Measurements from ENCODE around the gene OR3A3. TPM values are rescaled to one million over a fixed set of nuclear protein-coding genes. Genes with fewer than 3 reads are reported as not detected.
"Not testable (repeated sequence)": the region's sequence is repeated elsewhere in the genome, so short reads cannot be mapped to it uniquely, and the experiment has no call there.

The OR3A3 gene
- total RNA-seq, 4 donors from 2014 or later: not detected

- ATAC-seq (ENCODE audit: low FRiP score): no peak
- TF ChIP-seq CTCF (IDR thresholded peaks at IDR 0.05): no peak
Measured at GRCh38 chr17:3440451-3440850, 29.3 kb downstream of the OR3A3 start.

GRCh38 chr17:3447625-3448024 is 36.5 kb downstream of the OR3A3 start:
- no peak for TF ChIP-seq CTCF (IDR thresholded peaks at IDR 0.05)
- ATAC-seq (ENCODE audit: low FRiP score): no peak

More at GRCh38 chr17:3440451-3440850, 29.3 kb downstream of the OR3A3 start:
- no peak for DNase-seq (ENCODE audit: low spot score)

GRCh38 chr17:3448059-3448665 is 37.0 kb downstream of the OR3A3 start:
- TF ChIP-seq CTCF (IDR thresholded peaks at IDR 0.05): no peak
- ATAC-seq (ENCODE audit: low FRiP score) (no peak), DNase-seq (ENCODE audit: low spot score) (no peak)

More at GRCh38 chr17:3447625-3448024, 36.5 kb downstream of the OR3A3 start:
- DNase-seq (ENCODE audit: low spot score): no peak

GRCh38 chr17:3466355-3466754 is 55.2 kb downstream of the OR3A3 start:
- not testable (repeated sequence) for ATAC-seq (ENCODE audit: low FRiP score); DNase-seq (ENCODE audit: low spot score)

- DNase-seq (ENCODE audit: low spot score) (no peak), ATAC-seq (ENCODE audit: low FRiP score) (no peak)
- TF ChIP-seq CTCF (IDR thresholded peaks at IDR 0.05): no peak
Measured at GRCh38 chr17:3469529-3469928, 58.4 kb downstream of the OR3A3 start.

- ATAC-seq (ENCODE audit: low FRiP score) (no peak), DNase-seq (ENCODE audit: low spot score) (no peak)
- TF ChIP-seq CTCF (IDR thresholded peaks at IDR 0.05): no peak
Measured at GRCh38 chr17:3471599-3471998, 60.4 kb downstream of the OR3A3 start, which contains the start of gene SPATA22. Gene SPATA22 (minus strand): TSS chr17:3471819. CDS start chr17:3469325, 2,494 bp downstream.

- ATAC-seq (ENCODE audit: low FRiP score): no peak
- DNase-seq (ENCODE audit: low spot score): no peak
- TF ChIP-seq CTCF (IDR thresholded peaks at IDR 0.05): no peak
Measured at GRCh38 chr17:3472137-3472536, 61.0 kb downstream of the OR3A3 start.

Small RNA genes within 50 kb of the gene (small RNA-seq; reads per million reads assigned to genes)
- not detected for gene OR1AC1P

Other genes with a start within 250 kb of the OR3A3 start
- gene OR1A2, start 213.9 kb upstream of the OR3A3 start, total RNA-seq: not detected
- gene OR1A1, start 203.7 kb upstream of the OR3A3 start, total RNA-seq: not detected
- gene OR3A1, start 113.0 kb upstream of the OR3A3 start, total RNA-seq: under 1 TPM in 1 of 4 donors, not detected in 3; 0.38 TPM
- gene OR3A2, start 25.1 kb upstream of the OR3A3 start, total RNA-seq: under 1 TPM in 1 of 4 donors, not detected in 3; 0.24 TPM
- gene OR1E1, start 13.0 kb upstream of the OR3A3 start, total RNA-seq: not detected
- not detected for gene OR1E2, start 22.5 kb downstream of the OR3A3 start, total RNA-seq
- 1 to 10 TPM in 1 of 4 donors, under 1 TPM in 1, not detected in 2; 0.93 to 1.8 TPM for gene SPATA22, start 60.4 kb downstream of the OR3A3 start, total RNA-seq
- gene ASPA, start 64.6 kb downstream of the OR3A3 start, total RNA-seq: 10 to 100 TPM in 1 of 4 donors, 1 to 10 TPM in 3; 4.5 to 14.7 (median 6.2) TPM
- 1 to 10 TPM in 1 of 4 donors, under 1 TPM in 3; 0.36 to 3.0 (median 0.86) TPM for gene TRPV3, start 146.4 kb downstream of the OR3A3 start, total RNA-seq
- 1 to 10 TPM; 1.7 to 9.9 (median 2.7) TPM for gene TRPV1, start 198.0 kb downstream of the OR3A3 start, total RNA-seq
- 10 to 100 TPM in 3 of 4 donors, 1 to 10 TPM in 1; 9.4 to 25.5 (median 12.1) TPM for gene SHPK, start 224.9 kb downstream of the OR3A3 start, total RNA-seq
- 10 to 100 TPM; 18.8 to 29.9 (median 23.1) TPM for gene CTNS, start 225.4 kb downstream of the OR3A3 start, total RNA-seq

Measured in omental fat pad (tissue), 4 donors.